ENCODE data around the gene SNX21.
A peak's percentile ranks its signal among the peaks of the same experiment; 100 is the strongest.
"Not testable (repeated sequence)": the region's sequence is repeated elsewhere in the genome, so short reads cannot be mapped to it uniquely, and the experiment has no call there.

SNX21 gene

GRCh38 chr20:45851501-45851900 lies 17.9 kb downstream of the SNX21 start:
- no peak for DNase-seq

GRCh38 chr20:45852326-45852725 lies 18.7 kb downstream of the SNX21 start:
- DNase-seq = peak; percentile 10

GRCh38 chr20:45853484-45853883 lies 19.9 kb downstream of the SNX21 start:
- no peak for DNase-seq

- peak; percentile 99 for DNase-seq
Measured at GRCh38 chr20:45857114-45857881, 23.7 kb downstream of the SNX21 start, which contains the start of the genes ACOT8 and ZSWIM3. Gene ACOT8, minus strand, starts transcription at chr20:45857392. Its CDS starts 77 bp downstream, at chr20:45857315. Gene ZSWIM3, plus strand, starts transcription at chr20:45857614. Its CDS starts 212 bp downstream, at chr20:45857826.

- peak; percentile 85 for DNase-seq
Measured at GRCh38 chr20:45857882-45858216, 24.2 kb downstream of the SNX21 start.

- no peak for DNase-seq
Measured at GRCh38 chr20:45859916-45860315, 26.3 kb downstream of the SNX21 start.

GRCh38 chr20:45860560-45861220 lies 27.1 kb downstream of the SNX21 start:
- DNase-seq = no peak

- peak; percentile 6 for DNase-seq
Measured at GRCh38 chr20:45861221-45862075, 27.8 kb downstream of the SNX21 start.

GRCh38 chr20:45863543-45864470 lies 30.2 kb downstream of the SNX21 start:
- DNase-seq = no peak

GRCh38 chr20:45866454-45866853 lies 32.9 kb downstream of the SNX21 start:
- no peak for DNase-seq

GRCh38 chr20:45867136-45867818 lies 33.7 kb downstream of the SNX21 start:
- DNase-seq = peak; percentile 22

GRCh38 chr20:45867819-45868176 lies 34.2 kb downstream of the SNX21 start:
- no peak for DNase-seq

- DNase-seq = no peak
Measured at GRCh38 chr20:45872626-45873025, 39.0 kb downstream of the SNX21 start.

- no peak for DNase-seq
Measured at GRCh38 chr20:45873409-45874103, 40.0 kb downstream of the SNX21 start.

GRCh38 chr20:45874104-45874481 lies 40.5 kb downstream of the SNX21 start:
- not testable (repeated sequence) for DNase-seq

GRCh38 chr20:45874576-45874975 lies 41.0 kb downstream of the SNX21 start:
- DNase-seq = no peak

- no peak for DNase-seq
Measured at GRCh38 chr20:45878076-45878761, 44.6 kb downstream of the SNX21 start.

GRCh38 chr20:45880988-45881788 lies 47.6 kb downstream of the SNX21 start, which contains the start of gene ZSWIM1:
Gene ZSWIM1, plus strand, starts transcription at chr20:45881227. Its CDS starts 1,366 bp downstream, at chr20:45882593.
- DNase-seq = peak; percentile 99

- no peak for DNase-seq
Measured at GRCh38 chr20:45882469-45883099, 49.0 kb downstream of the SNX21 start.

Data from OCI-M1 (cell line).